Spleen (tissue), 11 donors: ENCODE results near the gene OR2F2. TPM values are rescaled to one million over a fixed set of nuclear protein-coding genes. Genes with fewer than 3 reads are reported as not detected.

Experiments
- DNase-seq: peaks from one replicate; pipeline ENCODE4 v3.0.0-alpha.2; 2020
- H3K27ac ChIP-seq, 8 donors: fragments of 200-600 bp; sonication (generic) in 7 of 8; 1 replicate in 4 of 8; 2 replicates in 4 of 8; pipeline versions ENCODE4 v1.5.0 to v1.8.0; 2016 to 2021; ENCODE audit warnings: inconsistent platforms in 4 of 8, mild to moderate bottlenecking in 4 of 8, moderate library complexity in 1 of 8
- H3K27me3 ChIP-seq, 7 donors: fragments of 200-600 bp; sonication (generic) in 6 of 7; replicated peaks in 1 of 7; 1 replicate in 4 of 7; 2 replicates in 3 of 7; pipeline versions ENCODE4 v1.5.0 to v1.8.0; 2016 to 2021; ENCODE audit warnings: inconsistent platforms in 3 of 7, mild to moderate bottlenecking in 1 of 7
- H3K36me3 ChIP-seq, 6 donors: fragments of 200-600 bp; sonication (generic) in 5 of 6; 1 replicate in 4 of 6; 2 replicates in 2 of 6; pipeline versions ENCODE4 v1.5.0 to v1.8.0; 2016 to 2021; ENCODE audit warnings: inconsistent platforms in 2 of 6
- H3K4me1 ChIP-seq, 6 donors: fragments of 200-600 bp; sonication (generic) in 5 of 6; 1 replicate in 3 of 6; 2 replicates in 3 of 6; pipeline versions ENCODE4 v1.5.0 to v1.8.0; 2016 to 2021; ENCODE audit warnings: inconsistent platforms in 3 of 6
- H3K4me3 ChIP-seq, 8 donors: fragments of 200-600 bp; sonication (generic) in 7 of 8; 1 replicate in 4 of 8; 2 replicates in 4 of 8; pipeline versions ENCODE4 v1.5.0 to v1.8.0; 2016 to 2021; ENCODE audit warnings: inconsistent platforms in 4 of 8, mild to moderate bottlenecking in 4 of 8, moderate library complexity in 2 of 8
- H3K9me3 ChIP-seq, 8 donors: fragments of 200-600 bp; sonication (generic) in 7 of 8; 1 replicate in 4 of 8; 2 replicates in 4 of 8; pipeline versions ENCODE4 v1.5.0 to v1.8.0; 2016 to 2021; ENCODE audit warnings: inconsistent platforms in 4 of 8
- POLR2A ChIP-seq, 3 donors: fragments of 450-650 bp; IDR thresholded peaks; one replicate each; pipeline ENCODE4 v1.5.1; 2017; ENCODE audit warnings: antibody characterized with exemption in 3 of 3, mild to moderate bottlenecking in 1 of 3
- POLR2AphosphoS5 ChIP-seq, 3 donors: sonication (generic); formaldehyde crosslinking; IDR thresholded peaks; one replicate each; pipeline ENCODE4 v1.5.1; 2017; ENCODE audit warnings: antibody characterized with exemption in 3 of 3
- WGBS, 5 donors: extraction: QIAGEN DNeasy Blood & Tissue Kit in 3 of 5; methylation state at CpG; one replicate each; pipeline versions ENCODE4 v1.1.5 to v1.1.7; 2013 to 2018; 5-methylcytosine and 5-hydroxymethylcytosine counted together
- intact Hi-C: fragments of 100-400 bp; cut with DNase I; formaldehyde crosslinking; loops from one replicate; pipeline ENCODE4 v1.15.0; 2023; ENCODE audit warnings: low total_unique reads
- polyA plus RNA-seq, 3 donors: library from polyadenylated mRNA; stranded (reverse); fragments of 200-250 nt; gene quantifications; one replicate each; pipeline ENCODE4 v1.2.1, GENCODE V29; 2013
- total RNA-seq, 7 donors: library from RNA; depleted of rRNA in 3 of 7; stranded (reverse); fragments of >200 nt in 3 of 7; fragmentation: NEBNext Ultra II Directional in 4 of 7; extraction: Animal tissue kit (Norgen Biotek cat#: 25700) in 4 of 7; gene quantifications; one replicate each; pipeline versions ENCODE4 v1.1.0 to v1.2.1, GENCODE V29; 2016 to 2021
- TF ChIP-seq, protein P1 (sequence below), 11 experiments: fragments of 200-600 bp in 7 of 11; fragments of 450-650 bp in 4 of 11; sonication (generic) in 4 of 11; IDR thresholded peaks in 8 of 11; conservative IDR thresholded peaks in 3 of 11; 1 replicate in 7 of 11; 2 replicates in 4 of 11; pipeline versions ENCODE4 v1.4.0 to v1.8.0; 2016 to 2021; ENCODE audit warnings: antibody characterized with exemption in 11 of 11, inconsistent platforms in 4 of 11, mild to moderate bottlenecking in 1 of 11
- donor health status: healthy with polysubstance abuse.
- donor health status: DM: no; HTN: no; CAD: no; lungs with moderate emphysema.
- donor health status: DM: no; HTN: no; CAD: no.
- donor health status: Bipolar disorder and iron deficiency.
- donor health status: healthy.
- donor health status: DM: no; HTN: no; CAD: no.
- donor health status: DM: yes; HTN: yes; CAD: no.

Gene OR2F2
- total and polyA plus RNA-seq, 10 donors, result not detected

DNA sequence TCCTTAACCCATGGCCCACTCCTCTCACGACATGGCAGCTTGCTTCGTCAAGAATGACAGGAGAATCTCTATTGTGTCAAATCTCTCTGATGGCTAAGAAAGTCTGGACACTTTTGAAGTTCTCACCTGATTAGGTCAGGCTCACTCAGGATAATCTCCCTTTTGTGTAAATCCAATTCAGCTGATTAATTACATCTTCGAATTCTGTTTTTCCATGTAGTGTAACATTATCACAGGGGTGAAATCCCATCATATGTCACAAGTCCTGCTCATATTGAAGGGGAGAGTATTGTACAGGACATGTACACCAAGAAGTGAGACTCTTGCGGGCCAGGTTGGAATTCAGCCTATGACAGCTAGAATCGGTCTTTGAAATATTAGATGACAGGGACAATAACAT is 48.9 kb downstream of the OR2F2 start:
- Histone ChIP-seq H3K4me1 (no peaks in the 10 kb centered on the region), H3K27me3 (no peaks in the 10 kb centered on the region), H3K9me3 (peaks cover 0 to 3% (median 2%) of the 10 kb centered on the region in 8 donors), H3K4me3 (no peak overlapping the region), H3K27ac (no peak overlapping the region), H3K36me3 (no peaks in the 10 kb centered on the region)
- WGBS, 5 donors, result 82 to 92% (median 88%) methylated on average over 5 of the region's 5 CpGs
- intact Hi-C loops, result no loop called here
- TF ChIP-seq, protein P1, sequence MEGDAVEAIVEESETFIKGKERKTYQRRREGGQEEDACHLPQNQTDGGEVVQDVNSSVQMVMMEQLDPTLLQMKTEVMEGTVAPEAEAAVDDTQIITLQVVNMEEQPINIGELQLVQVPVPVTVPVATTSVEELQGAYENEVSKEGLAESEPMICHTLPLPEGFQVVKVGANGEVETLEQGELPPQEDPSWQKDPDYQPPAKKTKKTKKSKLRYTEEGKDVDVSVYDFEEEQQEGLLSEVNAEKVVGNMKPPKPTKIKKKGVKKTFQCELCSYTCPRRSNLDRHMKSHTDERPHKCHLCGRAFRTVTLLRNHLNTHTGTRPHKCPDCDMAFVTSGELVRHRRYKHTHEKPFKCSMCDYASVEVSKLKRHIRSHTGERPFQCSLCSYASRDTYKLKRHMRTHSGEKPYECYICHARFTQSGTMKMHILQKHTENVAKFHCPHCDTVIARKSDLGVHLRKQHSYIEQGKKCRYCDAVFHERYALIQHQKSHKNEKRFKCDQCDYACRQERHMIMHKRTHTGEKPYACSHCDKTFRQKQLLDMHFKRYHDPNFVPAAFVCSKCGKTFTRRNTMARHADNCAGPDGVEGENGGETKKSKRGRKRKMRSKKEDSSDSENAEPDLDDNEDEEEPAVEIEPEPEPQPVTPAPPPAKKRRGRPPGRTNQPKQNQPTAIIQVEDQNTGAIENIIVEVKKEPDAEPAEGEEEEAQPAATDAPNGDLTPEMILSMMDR (IDR thresholded peaks at IDR 0.05 in 8 of 11, conservative IDR thresholded peaks at IDR 0.05 in 3 of 11), result no peak
- TF ChIP-seq POLR2A (IDR thresholded peaks at IDR 0.05) (no peak), POLR2AphosphoS5 (IDR thresholded peaks at IDR 0.05) (no peak)
- DNase-seq, result no peak

Other genes starting within 250 kb of the OR2F2 start
- 1 to 10 TPM in 3 of 7 donors, under 1 TPM in 3, not detected in 1; 0.46 to 2.6 (median 0.92) TPM for gene CTAGE6, start 177.5 kb upstream of the OR2F2 start, total RNA-seq
- gene CTAGE6, start 177.5 kb upstream of the OR2F2 start, polyA plus RNA-seq, result under 1 TPM in 1 of 3 donors, not detected in 2; 0.10 TPM
- 10 to 100 TPM; 22.7 to 39.6 (median 30.8) TPM for gene TCAF1, start 33.1 kb upstream of the OR2F2 start, total RNA-seq
- 1 to 10 TPM; 3.8 to 5.9 (median 4.6) TPM for gene TCAF1, start 33.1 kb upstream of the OR2F2 start, polyA plus RNA-seq
- gene OR2F1, start 19.6 kb downstream of the OR2F2 start, total RNA-seq, result not detected
- gene OR2F1, start 19.6 kb downstream of the OR2F2 start, polyA plus RNA-seq, result not detected
- not detected for gene OR6B1, start 65.1 kb downstream of the OR2F2 start, total RNA-seq
- gene OR6B1, start 65.1 kb downstream of the OR2F2 start, polyA plus RNA-seq, result not detected
- gene OR2A5, start 113.7 kb downstream of the OR2F2 start, total RNA-seq, result not detected
- gene OR2A5, start 113.7 kb downstream of the OR2F2 start, polyA plus RNA-seq, result not detected
- not detected for gene OR2A25, start 134.6 kb downstream of the OR2F2 start, total RNA-seq
- gene OR2A25, start 134.6 kb downstream of the OR2F2 start, polyA plus RNA-seq, result not detected
- not detected for gene OR2A12, start 151.0 kb downstream of the OR2F2 start, total RNA-seq
- not detected for gene OR2A12, start 151.0 kb downstream of the OR2F2 start, polyA plus RNA-seq
- not detected for gene OR2A2, start 174.3 kb downstream of the OR2F2 start, total RNA-seq
- not detected for gene OR2A2, start 174.3 kb downstream of the OR2F2 start, polyA plus RNA-seq
- gene OR2A14, start 187.9 kb downstream of the OR2F2 start, total RNA-seq, result not detected
- not detected for gene OR2A14, start 187.9 kb downstream of the OR2F2 start, polyA plus RNA-seq
- 1 to 10 TPM in 6 of 7 donors, not detected in 1; 1.4 to 5.9 (median 2.0) TPM for gene CTAGE4, start 248.2 kb downstream of the OR2F2 start, total RNA-seq
- 1 to 10 TPM in 1 of 3 donors, under 1 TPM in 2; 0.17 to 1.2 (median 0.64) TPM for gene CTAGE4, start 248.2 kb downstream of the OR2F2 start, polyA plus RNA-seq